GM18858 (cell line): Measurements from ENCODE around the gene KCNIP2.

Experiments used
- ATAC-seq: cut with Tn5 transposase; IDR thresholded peaks from one replicate; pipeline ENCODE4 v1.9.1; 2021; ENCODE audit not compliant: unreplicated experiment

KCNIP2 gene

GRCh38 chr10:101851411-101852116 lies 8.0 kb upstream of the KCNIP2 start:
- ATAC-seq = no peak

GRCh38 chr10:101850749-101851148 lies 7.1 kb upstream of the KCNIP2 start:
- ATAC-seq = no peak

GRCh38 chr10:101848894-101849351 lies 5.3 kb upstream of the KCNIP2 start:
- ATAC-seq = no peak

GRCh38 chr10:101848408-101848807 lies 4.8 kb upstream of the KCNIP2 start:
- no peak for ATAC-seq

- ATAC-seq = no peak
Observed at GRCh38 chr10:101845893-101846292, 2.3 kb upstream of the KCNIP2 start.

- ATAC-seq = no peak
Observed at GRCh38 chr10:101841826-101842225, 1.8 kb downstream of the KCNIP2 start.

- ATAC-seq = peak; percentile 47
Observed at GRCh38 chr10:101840741-101841453, 2.7 kb downstream of the KCNIP2 start.

GRCh38 chr10:101840102-101840684 lies 3.4 kb downstream of the KCNIP2 start:
- ATAC-seq = no peak

- no peak for ATAC-seq
Observed at GRCh38 chr10:101839416-101840063, 4.1 kb downstream of the KCNIP2 start.

GRCh38 chr10:101839002-101839401 lies 4.6 kb downstream of the KCNIP2 start:
- no peak for ATAC-seq

- no peak for ATAC-seq
Observed at GRCh38 chr10:101838416-101838970, 5.1 kb downstream of the KCNIP2 start.

GRCh38 chr10:101837748-101838147 lies 5.9 kb downstream of the KCNIP2 start:
- no peak for ATAC-seq

GRCh38 chr10:101835362-101835761 lies 8.2 kb downstream of the KCNIP2 start:
- ATAC-seq = no peak

GRCh38 chr10:101834341-101834740 lies 9.3 kb downstream of the KCNIP2 start:
- ATAC-seq = no peak

- no peak for ATAC-seq
Observed at GRCh38 chr10:101833466-101833865, 10.1 kb downstream of the KCNIP2 start.

GRCh38 chr10:101832325-101832771 lies 11.3 kb downstream of the KCNIP2 start:
- ATAC-seq = no peak

- ATAC-seq = no peak
Observed at GRCh38 chr10:101831169-101831811, 12.3 kb downstream of the KCNIP2 start.

GRCh38 chr10:101830322-101831168 lies 13.1 kb downstream of the KCNIP2 start:
- ATAC-seq = peak; percentile 36

- ATAC-seq = peak; percentile 4
Observed at GRCh38 chr10:101829561-101830315, 13.9 kb downstream of the KCNIP2 start.
